ENCODE data around the gene LRRTM4.

The LRRTM4 gene

GRCh38 chr2:76748581-76749296, 773.4 kb downstream of the LRRTM4 start:
- TF ChIP-seq CTCF (IDR thresholded peaks at IDR 0.05; ENCODE audit: insufficient read depth, low read depth, low read length, missing control alignments), result no peak
- DNase-seq (ENCODE audit: low read depth), result no peak

GRCh38 chr2:76745605-76746004, 776.6 kb downstream of the LRRTM4 start:
- DNase-seq (ENCODE audit: low read depth), result no peak
- H3K4me3 ChIP-seq (ENCODE audit: low read depth, low read length), result no peak overlapping the region
- TF ChIP-seq CTCF (IDR thresholded peaks at IDR 0.05; ENCODE audit: insufficient read depth, low read depth, low read length, missing control alignments), result no peak

More at GRCh38 chr2:76748581-76749296, 773.4 kb downstream of the LRRTM4 start:
- H3K4me3 ChIP-seq (ENCODE audit: low read depth, low read length), result no peak overlapping the region

- no peak for TF ChIP-seq CTCF (IDR thresholded peaks at IDR 0.05; ENCODE audit: insufficient read depth, low read depth, low read length, missing control alignments)
- no peak for DNase-seq (ENCODE audit: low read depth)
- H3K4me3 ChIP-seq (ENCODE audit: low read depth, low read length), result no peak overlapping the region
Observed at GRCh38 chr2:76737607-76738006, 784.6 kb downstream of the LRRTM4 start.

- no peak for DNase-seq (ENCODE audit: low read depth)
- H3K4me3 ChIP-seq (ENCODE audit: low read depth, low read length), result no peak overlapping the region
- no peak for TF ChIP-seq CTCF (IDR thresholded peaks at IDR 0.05; ENCODE audit: insufficient read depth, low read depth, low read length, missing control alignments)
Observed at GRCh38 chr2:76733736-76734135, 788.4 kb downstream of the LRRTM4 start.

- no peak for TF ChIP-seq CTCF (IDR thresholded peaks at IDR 0.05; ENCODE audit: insufficient read depth, low read depth, low read length, missing control alignments)
- H3K4me3 ChIP-seq (ENCODE audit: low read depth, low read length), result no peak overlapping the region
- DNase-seq (ENCODE audit: low read depth), result peak; percentile 25
Observed at GRCh38 chr2:76731157-76731556, 791.0 kb downstream of the LRRTM4 start.

- H3K4me3 ChIP-seq (ENCODE audit: low read depth, low read length), result no peak overlapping the region
- no peak for TF ChIP-seq CTCF (IDR thresholded peaks at IDR 0.05; ENCODE audit: insufficient read depth, low read depth, low read length, missing control alignments)
Observed at GRCh38 chr2:76730021-76730420, 792.2 kb downstream of the LRRTM4 start.

GRCh38 chr2:76721226-76721625, 801.0 kb downstream of the LRRTM4 start:
- no peak for DNase-seq (ENCODE audit: low read depth)
- H3K4me3 ChIP-seq (ENCODE audit: low read depth, low read length), result no peak overlapping the region
- no peak for TF ChIP-seq CTCF (IDR thresholded peaks at IDR 0.05; ENCODE audit: insufficient read depth, low read depth, low read length, missing control alignments)

More at GRCh38 chr2:76730021-76730420, 792.2 kb downstream of the LRRTM4 start:
- no peak for DNase-seq (ENCODE audit: low read depth)
